ENCODE data around the gene ALKBH8.
"Not testable (repeated sequence)": the region's sequence is repeated elsewhere in the genome, so short reads cannot be mapped to it uniquely, and the experiment has no call there.

Gene ALKBH8

DNA sequence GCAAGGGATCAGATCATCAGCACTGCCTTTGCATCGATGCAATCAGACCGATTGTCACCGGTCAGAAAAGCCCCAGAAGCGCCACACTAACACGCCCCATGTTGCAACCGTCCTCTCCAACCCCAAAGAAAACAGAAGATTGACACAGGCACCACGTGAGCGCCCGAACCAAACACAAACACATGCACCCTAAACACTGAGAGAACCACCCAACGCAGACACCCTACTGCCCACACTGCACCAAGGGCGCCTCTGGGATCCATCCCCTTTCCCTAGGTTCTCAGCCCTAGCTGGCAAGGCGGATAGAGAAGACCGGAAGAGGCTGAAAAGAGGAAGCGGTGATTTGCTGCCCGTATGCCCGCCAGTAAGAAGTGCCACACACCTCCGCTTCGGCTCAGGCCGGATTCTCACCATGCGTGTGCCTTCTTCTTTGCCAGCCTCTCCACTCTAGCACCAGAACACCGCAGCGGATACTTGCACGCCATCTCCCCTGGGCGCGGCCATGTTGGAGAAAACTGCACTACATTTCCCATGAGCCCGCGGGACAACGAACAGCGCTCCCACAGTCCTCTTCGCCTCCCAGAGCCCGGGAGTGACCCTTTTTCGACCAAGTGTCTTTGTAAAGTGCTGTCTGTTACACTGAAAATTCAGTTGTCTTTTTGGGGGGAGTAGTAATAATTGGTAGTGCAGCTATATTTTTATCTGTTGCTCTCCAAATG is at the start of gene ALKBH8:
TSS of gene ALKBH8 (minus strand) at position 517 of the 719 bp plus-strand sequence. CDS start 4,842 bp downstream, outside the sequence.
- DNase-seq, result peak; percentile 74 to 78

GRCh38 chr11:107612445-107612844 is 46.9 kb upstream of the ALKBH8 start:
- no peak for DNase-seq

GRCh38 chr11:107609400-107610218 is 44.1 kb upstream of the ALKBH8 start:
- no peak for DNase-seq

DNA sequence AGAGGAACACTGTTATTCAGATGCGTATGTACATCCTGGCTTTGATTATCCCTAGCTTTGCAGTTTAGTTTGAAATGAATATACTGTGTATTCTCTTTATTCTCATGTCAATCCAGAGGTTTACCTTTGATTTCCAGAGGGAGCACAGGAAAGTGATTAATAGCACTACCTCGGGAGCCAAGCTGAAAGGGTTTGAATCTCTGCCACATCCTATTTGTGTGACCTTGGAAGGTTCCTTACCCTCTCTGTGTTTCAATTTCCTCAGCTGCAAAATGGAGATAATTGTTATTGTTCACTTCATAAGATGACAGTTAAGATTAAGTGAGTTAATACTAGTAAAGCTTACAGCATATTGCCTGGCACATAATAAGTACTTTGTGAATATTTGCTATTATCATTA is 43.3 kb upstream of the ALKBH8 start:
- DNase-seq, result no peak

DNA sequence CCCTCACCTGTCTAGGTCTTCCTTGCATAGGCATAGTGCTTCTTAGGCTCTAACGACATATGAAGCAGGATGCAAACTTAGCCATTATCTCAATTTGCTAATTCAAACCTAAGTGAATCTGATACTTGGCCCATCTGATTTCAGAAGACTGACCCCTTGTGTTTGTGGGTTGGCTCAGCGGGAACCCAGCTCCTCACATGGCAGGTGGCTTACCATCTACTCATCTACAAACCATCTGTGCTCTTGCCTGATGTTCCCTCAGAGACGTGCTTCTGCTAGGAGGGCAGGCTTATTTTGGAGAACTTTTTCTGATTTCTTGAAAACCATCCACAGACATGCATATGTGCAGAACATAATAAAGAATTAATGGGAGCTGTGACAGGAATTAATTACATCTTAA is 40.6 kb upstream of the ALKBH8 start:
- no peak for DNase-seq

DNA sequence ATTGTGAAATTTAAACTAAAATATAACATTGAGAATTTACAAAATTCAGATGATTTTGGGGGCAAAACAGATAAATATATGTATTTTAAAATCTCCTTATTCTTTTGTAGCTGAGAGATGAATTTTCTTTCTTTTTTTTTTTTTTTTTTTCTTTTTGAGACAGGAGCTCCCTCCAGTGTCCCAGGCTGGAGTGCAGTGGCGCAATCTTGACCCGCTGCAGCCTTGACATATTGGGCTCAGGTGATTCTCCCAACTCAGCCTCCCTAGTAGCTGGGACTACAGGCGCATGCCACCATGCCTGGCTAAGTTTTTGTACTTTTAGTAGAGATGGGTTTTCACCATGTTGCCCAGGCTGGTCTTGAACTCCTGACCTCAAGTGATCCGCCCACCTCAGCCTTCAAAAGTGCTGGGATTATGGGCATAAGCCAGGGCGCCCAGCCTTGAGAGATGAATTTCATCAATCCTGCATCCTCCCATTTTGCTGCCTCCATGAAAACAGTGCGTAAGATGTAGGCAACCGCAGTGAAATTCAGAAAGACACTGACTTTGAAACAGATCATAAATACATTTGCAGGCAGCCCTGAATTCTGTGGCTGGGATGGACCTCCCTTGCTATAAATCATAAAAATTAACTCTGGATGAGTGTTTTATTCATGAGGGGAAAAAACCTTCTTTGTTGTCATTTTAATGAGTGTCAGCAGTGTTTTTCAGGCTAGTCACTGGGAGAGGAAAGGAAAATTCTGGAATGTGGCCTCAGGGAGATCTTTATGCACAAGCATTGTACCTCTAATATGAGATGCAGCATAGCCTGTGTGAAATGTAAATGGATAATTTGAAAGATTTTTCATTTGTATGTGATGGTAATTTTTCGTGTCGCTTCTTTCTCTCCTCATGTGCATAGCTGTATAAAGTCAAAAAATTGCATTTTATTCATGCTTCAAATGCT is 39.8 kb upstream of the ALKBH8 start:
- DNase-seq, result no peak

DNA sequence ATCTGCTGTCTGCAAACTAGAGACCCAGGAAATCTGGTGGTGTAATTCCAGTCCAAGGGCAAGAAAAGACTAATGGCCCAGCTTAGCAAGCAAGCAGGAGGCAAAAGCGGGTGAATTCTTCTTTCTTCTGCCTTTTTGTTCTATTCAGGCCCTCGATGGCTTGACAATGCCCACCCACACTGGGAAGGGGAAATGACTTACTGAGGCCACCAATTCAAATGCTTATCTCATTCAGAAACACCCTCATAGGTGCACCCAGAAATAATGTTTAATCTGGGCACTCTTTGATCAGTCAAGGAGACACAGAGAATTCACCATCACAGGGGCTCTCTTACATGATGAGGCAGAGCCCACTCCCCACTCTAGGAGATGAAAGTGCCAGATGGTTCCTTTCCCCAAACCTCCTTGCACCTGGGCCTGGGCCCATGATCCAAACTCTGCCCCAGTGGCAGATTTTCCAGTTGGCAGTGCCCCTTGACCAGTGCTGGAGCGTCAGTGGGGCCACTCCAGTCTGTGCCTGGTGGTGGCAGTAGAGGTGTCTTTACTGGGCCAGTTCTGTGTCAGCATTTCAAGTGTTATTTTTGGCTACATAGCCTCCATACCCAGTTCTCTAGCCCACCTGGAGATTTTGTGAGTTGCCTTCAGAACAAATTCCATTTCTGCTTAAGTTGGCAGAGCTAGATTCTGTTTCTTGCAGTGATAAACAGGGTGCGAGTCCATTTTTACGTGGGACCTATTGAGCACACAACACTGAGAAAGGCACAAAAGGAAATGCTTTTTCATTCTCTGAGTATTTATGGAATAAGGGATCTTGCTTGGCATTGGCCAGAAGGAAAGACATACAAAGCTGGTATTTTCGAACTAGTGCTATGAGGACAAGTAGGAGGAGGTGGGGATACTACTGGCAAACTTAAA is 32.9 kb upstream of the ALKBH8 start:
- no peak for DNase-seq

- no peak for DNase-seq
Measured at GRCh38 chr11:107594736-107595135, 29.2 kb upstream of the ALKBH8 start.

GRCh38 chr11:107593951-107594350 is 28.4 kb upstream of the ALKBH8 start:
- DNase-seq, result no peak

DNA sequence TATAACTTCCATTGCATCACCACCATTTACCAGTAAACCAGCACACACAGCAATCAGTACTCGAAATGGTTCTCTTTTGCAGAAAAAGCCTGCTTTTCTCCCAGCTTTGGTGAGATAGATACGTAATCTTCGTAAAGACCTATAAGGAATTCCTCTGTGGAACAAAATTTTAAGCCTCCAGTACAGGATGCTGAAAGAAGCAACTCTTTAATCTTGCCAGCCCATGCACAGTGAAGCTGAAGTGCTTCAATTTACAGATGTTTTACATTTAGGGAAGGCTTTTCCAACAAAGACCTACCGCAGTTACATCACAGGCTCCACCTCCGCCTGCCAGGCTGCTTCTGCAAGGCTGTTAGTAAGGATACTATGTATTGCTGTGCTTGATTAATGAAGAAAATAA is 27.3 kb upstream of the ALKBH8 start:
- no peak for DNase-seq

DNA sequence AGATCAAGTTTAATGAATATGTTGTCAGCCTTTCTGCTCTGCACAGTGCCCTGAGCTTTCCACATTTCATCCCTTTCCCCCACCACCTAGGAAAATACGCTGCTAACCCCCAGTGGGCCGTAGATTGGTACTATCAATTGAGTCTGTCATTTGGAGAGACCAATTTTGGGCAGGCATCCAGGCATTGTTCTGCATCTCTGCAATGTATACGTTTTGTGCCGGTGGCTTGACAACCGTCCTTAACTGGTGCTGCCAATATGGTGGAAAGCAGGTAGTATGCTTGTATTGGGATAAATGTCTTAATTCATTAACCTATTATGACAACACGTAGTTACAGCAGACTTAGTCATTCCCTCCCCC is 26.7 kb upstream of the ALKBH8 start:
- DNase-seq, result no peak

GRCh38 chr11:107591378-107592230 is 26.1 kb upstream of the ALKBH8 start:
- peak in 1 of 2 donors; percentile 20 for DNase-seq

DNA sequence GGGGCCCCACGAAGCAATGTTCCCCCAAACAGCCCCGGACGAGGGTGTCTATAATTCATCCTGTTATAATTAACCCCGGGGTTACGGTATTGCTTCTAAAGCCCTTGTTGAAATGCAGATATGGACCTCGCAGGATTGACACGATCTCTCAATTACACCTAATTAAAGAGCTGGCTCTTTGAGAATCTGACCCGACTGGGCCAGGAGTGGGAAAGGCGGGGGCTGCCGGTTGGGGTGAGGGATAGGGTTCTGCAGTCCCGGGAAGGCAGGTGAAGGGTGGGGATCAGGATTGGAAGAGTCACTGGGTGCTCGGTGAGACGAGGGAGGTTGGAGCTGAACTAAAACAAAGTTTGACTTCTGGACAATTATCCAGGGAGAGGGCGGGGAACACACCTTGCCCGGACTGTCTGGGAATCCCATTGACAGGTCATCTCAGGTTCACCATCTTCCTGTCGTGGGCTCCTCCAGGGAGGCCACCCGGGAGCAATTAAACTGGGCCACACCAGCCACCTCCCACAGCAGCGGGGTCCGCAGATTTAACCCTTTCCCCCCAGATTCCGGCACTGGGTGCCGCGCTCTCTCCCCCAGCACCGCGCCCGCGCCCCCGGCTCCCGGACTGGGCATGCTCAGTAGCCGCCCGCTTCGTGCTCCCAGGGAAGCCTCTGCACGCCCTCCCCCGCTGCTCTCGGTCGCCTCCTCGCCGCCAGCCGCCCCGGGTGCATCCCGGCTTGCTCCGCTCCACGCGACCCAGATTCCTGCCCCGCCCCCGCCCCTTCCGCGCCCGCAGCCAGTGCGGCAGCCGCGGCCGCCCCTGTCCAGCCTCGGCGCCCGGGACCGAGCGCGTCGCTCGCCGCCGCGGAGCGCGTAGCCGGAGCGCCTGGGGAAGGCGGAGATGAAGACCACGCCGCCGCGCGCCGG is 25.2 kb upstream of the ALKBH8 start, which contains the start of gene ELMOD1:
TSS of gene ELMOD1 (plus strand) at position 688 of the 918 bp plus-strand sequence. CDS start 27,043 bp downstream, outside the sequence.
- peak; percentile 5 to 35 for DNase-seq

DNA sequence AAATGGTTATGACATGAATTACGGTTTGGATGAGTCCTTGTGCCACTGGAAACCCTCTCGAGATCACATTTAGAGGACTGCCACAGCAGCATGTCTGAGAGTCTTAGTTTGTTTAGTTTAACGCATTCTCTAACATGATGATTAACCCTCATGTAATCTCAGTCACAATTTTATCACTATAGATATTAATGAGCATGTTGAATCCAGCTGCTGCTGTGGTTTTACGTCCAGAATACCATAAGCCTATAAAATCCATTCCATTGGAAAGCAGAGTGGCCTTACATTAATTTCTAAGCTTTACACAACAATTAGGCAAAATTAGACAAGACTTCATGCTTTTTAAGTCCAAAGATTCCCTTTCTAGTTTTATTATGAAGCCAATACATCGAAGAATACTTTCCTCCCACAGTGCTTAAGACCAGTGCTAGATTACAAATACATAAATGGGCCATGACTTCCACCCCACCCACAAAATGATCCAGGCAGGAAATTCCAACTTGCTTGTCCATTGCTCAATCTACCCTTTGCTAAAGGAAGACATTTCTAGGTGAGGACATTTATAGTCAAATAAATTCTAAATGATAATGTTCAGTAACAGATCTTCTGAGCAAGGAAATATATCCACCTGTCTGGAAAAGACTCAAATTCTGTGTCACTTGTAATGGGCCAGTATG is 21.9 kb upstream of the ALKBH8 start:
- no peak for DNase-seq

- DNase-seq, result no peak
Measured at GRCh38 chr11:107583629-107584195, 18.2 kb upstream of the ALKBH8 start.

DNA sequence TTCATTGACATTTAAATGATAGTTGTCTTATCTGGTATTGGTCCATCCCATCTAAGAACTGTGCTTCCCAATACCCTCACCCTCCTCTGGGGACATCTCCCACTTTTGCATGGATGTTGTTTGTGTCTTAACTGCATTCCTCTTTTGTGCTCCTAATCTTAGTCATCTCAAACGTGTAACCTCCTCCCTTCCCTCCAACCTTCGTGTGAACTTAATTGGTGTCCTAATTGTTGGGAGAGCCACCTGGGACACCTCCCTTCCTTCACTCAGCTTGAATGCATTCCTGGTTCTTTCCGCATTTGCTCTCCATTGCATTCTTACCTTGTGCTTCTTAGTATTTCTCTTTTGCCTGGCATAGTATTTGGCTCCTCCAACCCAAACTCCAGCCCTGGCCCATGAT is 15.6 kb upstream of the ALKBH8 start:
- no peak for DNase-seq

DNA sequence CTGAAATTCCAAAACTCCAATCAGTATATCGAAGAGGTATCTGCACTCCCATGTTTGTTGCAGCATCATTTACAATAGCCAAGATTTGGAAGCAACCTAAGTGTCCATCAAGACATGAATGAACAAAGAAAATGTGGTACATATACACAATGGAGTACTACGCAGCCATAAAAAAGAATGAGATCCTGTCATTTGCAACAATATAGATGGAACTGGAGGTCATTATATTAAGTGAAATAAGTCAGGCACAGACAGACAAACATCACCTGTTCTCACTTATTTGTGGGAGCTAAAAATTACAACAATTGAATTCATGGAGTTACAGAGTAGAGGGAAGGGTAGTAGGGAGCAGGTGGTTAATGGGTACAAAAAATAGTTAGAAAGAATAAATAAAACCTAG is 13.6 kb upstream of the ALKBH8 start:
- not testable (repeated sequence) for DNase-seq

DNA sequence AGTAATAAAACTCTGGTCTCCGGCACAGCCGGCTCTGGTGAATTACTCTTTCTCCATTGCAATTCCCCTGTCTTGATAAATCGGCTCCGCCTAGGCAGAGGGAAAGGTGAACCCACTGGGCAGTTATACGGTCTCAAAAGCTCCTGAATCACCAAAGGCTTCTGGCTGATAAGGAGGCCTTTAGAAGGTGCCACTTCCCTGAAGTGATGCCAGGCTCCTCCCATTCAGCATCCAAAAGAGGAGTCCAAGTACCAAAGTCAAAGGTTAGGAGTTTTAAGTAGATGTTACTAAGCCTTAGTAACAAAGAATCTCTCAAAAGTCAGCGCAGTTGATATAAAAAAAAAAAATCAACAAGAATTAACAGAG is 11.8 kb upstream of the ALKBH8 start:
- no peak for DNase-seq

All from hippocampal formation (tissue), 2 donors.